OCI-LY3 (cell line): ENCODE data around the gene KCTD17.

Source experiments
- H2AFZ ChIP-seq: fragments of 200-600, 300-600 bp; shearing (Covaris generic); 2 replicates; pipeline ENCODE4 v1.6.0; 2014; ENCODE audit warnings: antibody characterized with exemption, low read depth, low read length
- H3K27ac ChIP-seq: fragments of 200-600, 300-600 bp; sonication (generic); 2 replicates; pipeline ENCODE4 v1.5.1; 2014; ENCODE audit warnings: mild to moderate bottlenecking, low read length, moderate library complexity, mixed read lengths
- H3K27me3 ChIP-seq: fragments of 200-600, 300-600 bp; sonication (generic); 2 replicates; pipeline ENCODE4 v1.6.1; 2014; ENCODE audit warnings: low read depth, low read length, mixed read lengths
- H3K36me3 ChIP-seq: fragments of 200-600, 300-600 bp; sonication (generic); replicated peaks from 2 replicates; pipeline ENCODE3; 2014; ENCODE audit warnings: low read depth, low read length, mixed read lengths
- H3K4me1 ChIP-seq: fragments of 300-600, 200-600 bp; sonication (generic); 2 replicates; pipeline ENCODE4 v1.6.1; 2014; ENCODE audit warnings: low read length, mixed read lengths
- H3K4me2 ChIP-seq: fragments of 200-600, 300-600 bp; sonication (generic); 2 replicates; pipeline ENCODE4 v1.6.1; 2014; ENCODE audit warnings: low read length, mixed read lengths
- H3K4me3 ChIP-seq: fragments of 300-600, 200-600 bp; sonication (generic); 2 replicates; pipeline ENCODE4 v1.5.1; 2014; ENCODE audit warnings: antibody characterized with exemption, mild to moderate bottlenecking, low read length, moderate library complexity
- H3K79me2 ChIP-seq: fragments of 300-600, 200-600 bp; shearing (Covaris generic); 2 replicates; pipeline ENCODE4 v1.6.1; 2014; ENCODE audit warnings: mild to moderate bottlenecking, low read length, mixed read lengths
- H3K9ac ChIP-seq: fragments of 300-600, 200-600 bp; shearing (Covaris generic); 2 replicates; pipeline ENCODE4 v1.6.0; 2014; ENCODE audit warnings: mild to moderate bottlenecking, low read length, moderate library complexity
- H3K9me3 ChIP-seq: fragments of 200-600, 300-600 bp; shearing (Covaris generic); 2 replicates; pipeline ENCODE4 v1.6.1; 2014; ENCODE audit warnings: low read length, mixed read lengths; ENCODE audit not compliant: insufficient read depth
- H4K20me1 ChIP-seq: fragments of 200-600, 300-600 bp; sonication (generic); 2 replicates; pipeline ENCODE4 v1.6.1; 2016; ENCODE audit warnings: low read length, mixed read lengths; ENCODE audit not compliant: insufficient read depth
- EZH2phosphoT487 ChIP-seq: fragments of 200-600 bp; shearing (Covaris generic); IDR thresholded peaks from 2 replicates; pipeline ENCODE4 v1.6.1; 2018; ENCODE audit warnings: antibody characterized with exemption, mixed run types, low read depth
- TF ChIP-seq, protein P1 (sequence below): fragments of 200-600, 300-600 bp; sonication (generic); IDR thresholded peaks from 2 replicates; pipeline ENCODE4 v1.5.1; 2014; ENCODE audit warnings: antibody characterized with exemption, low read length, low read depth

Gene KCTD17

DNA sequence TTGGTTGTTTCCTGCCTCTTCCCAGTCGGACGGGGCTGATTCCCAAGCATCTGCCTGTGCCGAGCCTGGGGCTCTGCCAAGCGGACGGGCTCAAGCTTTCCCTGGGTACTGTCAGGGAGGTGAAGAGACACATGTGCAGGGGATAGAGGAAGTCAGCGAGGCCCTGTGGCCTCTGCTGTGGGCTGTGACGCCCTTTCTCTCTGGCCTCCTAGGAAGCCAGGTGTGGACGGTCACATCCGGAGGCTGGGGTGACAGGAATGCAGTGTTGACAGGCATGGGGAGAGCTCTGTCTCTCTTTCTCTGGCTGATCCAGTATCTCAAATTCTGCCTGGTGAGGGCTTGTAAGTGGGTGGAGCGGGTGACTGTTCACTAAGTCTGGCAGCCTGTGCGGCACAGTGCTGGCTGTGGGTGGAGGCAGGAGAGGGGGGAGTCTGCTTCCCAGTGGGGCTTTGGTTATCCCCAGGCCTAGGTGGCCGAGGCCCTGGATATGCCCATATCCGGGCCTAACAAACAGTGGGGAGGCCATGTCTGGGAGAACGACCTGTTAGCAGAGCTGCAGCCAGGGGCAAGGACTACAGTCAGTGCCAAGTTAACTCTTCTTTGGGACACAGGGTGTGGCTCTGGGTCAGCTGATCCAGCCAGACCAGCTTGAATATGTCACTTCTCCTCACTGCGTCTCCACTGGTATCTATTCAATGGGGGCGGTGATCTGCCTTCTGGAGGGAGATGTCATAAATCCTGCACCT is 1.9 kb downstream of the KCTD17 start:
- Histone ChIP-seq H3K79me2 (no peaks in the 10 kb centered on the region), H3K36me3 (no peaks in the 10 kb centered on the region), H3K4me2 (no peak overlapping the region), H3K9ac (no peak overlapping the region), H2AFZ (no peak overlapping the region), H4K20me1 (no peaks in the 10 kb centered on the region), H3K27ac (no peak overlapping the region), H3K27me3 (no peaks in the 10 kb centered on the region; the same call in 1 of the 2 replicates), H3K9me3 (no peaks in the 10 kb centered on the region), H3K4me3 (no peak overlapping the region), H3K4me1 (peaks cover 6% of the 10 kb centered on the region)
- TF ChIP-seq, protein P1, sequence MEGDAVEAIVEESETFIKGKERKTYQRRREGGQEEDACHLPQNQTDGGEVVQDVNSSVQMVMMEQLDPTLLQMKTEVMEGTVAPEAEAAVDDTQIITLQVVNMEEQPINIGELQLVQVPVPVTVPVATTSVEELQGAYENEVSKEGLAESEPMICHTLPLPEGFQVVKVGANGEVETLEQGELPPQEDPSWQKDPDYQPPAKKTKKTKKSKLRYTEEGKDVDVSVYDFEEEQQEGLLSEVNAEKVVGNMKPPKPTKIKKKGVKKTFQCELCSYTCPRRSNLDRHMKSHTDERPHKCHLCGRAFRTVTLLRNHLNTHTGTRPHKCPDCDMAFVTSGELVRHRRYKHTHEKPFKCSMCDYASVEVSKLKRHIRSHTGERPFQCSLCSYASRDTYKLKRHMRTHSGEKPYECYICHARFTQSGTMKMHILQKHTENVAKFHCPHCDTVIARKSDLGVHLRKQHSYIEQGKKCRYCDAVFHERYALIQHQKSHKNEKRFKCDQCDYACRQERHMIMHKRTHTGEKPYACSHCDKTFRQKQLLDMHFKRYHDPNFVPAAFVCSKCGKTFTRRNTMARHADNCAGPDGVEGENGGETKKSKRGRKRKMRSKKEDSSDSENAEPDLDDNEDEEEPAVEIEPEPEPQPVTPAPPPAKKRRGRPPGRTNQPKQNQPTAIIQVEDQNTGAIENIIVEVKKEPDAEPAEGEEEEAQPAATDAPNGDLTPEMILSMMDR: no peak
- no peak for TF ChIP-seq EZH2phosphoT487

DNA sequence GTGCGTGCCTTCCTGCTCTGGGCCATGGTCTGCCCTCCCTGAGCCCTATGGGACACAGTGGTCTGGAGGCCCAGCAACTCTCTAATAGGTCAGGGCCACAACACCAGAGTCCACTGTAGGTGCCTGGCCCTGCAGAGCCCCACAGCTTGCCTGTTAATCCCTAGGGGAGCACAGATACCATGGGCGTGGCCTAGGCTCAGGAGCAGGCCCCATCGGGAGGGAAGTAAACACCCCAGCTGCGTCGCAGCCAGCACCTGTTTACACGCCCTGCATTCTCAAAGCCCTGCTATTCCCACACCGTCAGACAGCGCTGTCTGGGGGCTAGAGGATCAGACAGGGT is 2.5 kb downstream of the KCTD17 start:
- Histone ChIP-seq H4K20me1 (no peaks in the 10 kb centered on the region), H3K9me3 (no peaks in the 10 kb centered on the region), H3K27ac (no peak overlapping the region), H3K4me1 (peaks cover 6% of the 10 kb centered on the region), H3K4me2 (no peak overlapping the region), H3K4me3 (no peak overlapping the region), H3K36me3 (no peaks in the 10 kb centered on the region), H3K27me3 (no peaks in the 10 kb centered on the region; the same call in 1 of the 2 replicates), H3K79me2 (no peaks in the 10 kb centered on the region), H2AFZ (no peak overlapping the region), H3K9ac (no peak overlapping the region)
- TF ChIP-seq, protein P1: no peak

DNA sequence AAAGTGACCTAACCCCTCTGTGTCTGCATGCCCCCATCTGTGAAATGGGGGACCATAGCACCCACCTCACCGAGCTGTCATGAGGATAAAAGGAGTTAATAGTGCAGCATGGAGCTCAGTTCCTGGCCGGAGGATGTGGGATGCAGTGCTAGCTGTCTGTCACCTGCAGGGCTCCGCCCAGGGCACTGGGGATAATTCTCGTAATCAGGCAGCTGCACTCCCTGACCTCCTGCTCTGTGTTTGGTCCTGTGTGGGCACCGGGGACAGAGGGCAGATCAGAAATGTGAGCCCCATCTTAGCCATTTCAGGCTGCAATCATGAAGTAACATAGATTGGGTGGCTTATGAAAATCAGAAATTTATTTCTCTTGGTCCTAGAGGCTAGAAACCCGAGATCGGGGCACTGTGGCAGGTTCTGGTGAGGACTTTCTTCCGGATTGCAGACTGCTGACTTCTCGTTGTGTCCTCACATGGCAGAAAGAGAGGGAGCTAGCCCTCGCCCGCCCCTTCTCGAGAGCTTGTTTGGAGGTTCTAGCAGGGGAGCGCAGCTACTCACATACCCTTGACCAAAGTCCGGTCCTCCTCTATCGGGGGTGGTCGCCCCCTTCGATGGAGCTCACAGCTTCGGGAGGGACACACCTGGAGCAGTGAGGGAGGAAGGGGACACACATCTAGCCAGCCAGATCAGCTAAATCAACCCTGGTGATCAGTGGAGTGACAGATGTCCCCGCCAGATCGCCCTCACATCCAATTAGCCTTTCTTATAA is 3.2 kb downstream of the KCTD17 start:
- H3K4me2 ChIP-seq: no peak overlapping the region
- TF ChIP-seq EZH2phosphoT487: no peak
- TF ChIP-seq, protein P1: no peak
- no peak overlapping the region for H3K9ac ChIP-seq

DNA sequence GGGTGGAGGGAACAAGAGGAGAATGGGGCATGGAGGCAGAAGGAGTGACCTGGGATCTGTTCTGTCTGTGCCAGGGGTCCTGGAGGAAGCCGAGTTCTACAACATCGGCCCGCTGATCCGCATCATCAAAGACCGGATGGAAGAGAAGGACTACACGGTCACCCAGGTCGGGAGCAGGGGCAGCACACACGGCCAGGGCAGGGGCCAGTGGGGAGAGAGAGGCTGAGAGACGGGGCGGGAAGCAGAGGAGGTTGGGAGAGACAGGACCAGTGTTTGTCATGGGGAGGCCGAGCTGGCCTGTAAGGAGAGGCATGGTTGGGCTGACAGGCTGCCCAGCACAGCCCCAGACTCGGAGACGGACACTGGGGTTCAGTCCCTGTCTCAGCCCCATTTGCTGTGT is 4.7 kb downstream of the KCTD17 start:
- H3K79me2 ChIP-seq: no peaks in the 10 kb centered on the region
- no peak overlapping the region for H3K4me3 ChIP-seq
- no peaks in the 10 kb centered on the region for H4K20me1 ChIP-seq
- no peak overlapping the region for H2AFZ ChIP-seq
- no peak for TF ChIP-seq EZH2phosphoT487
- TF ChIP-seq, protein P1: no peak
- no peak overlapping the region for H3K27ac ChIP-seq
- H3K9ac ChIP-seq: no peak overlapping the region
- peaks cover 3% of the 10 kb centered on the region for H3K36me3 ChIP-seq
- peaks cover 18% of the 10 kb centered on the region for H3K4me1 ChIP-seq
- H3K27me3 ChIP-seq: no peaks in the 10 kb centered on the region
- no peaks in the 10 kb centered on the region for H3K9me3 ChIP-seq
- no peak overlapping the region for H3K4me2 ChIP-seq

More for the DNA sequence above, 3.2 kb downstream of the KCTD17 start:
- H3K27me3 ChIP-seq: no peaks in the 10 kb centered on the region; the same call in 1 of the 2 replicates
- peaks cover 6% of the 10 kb centered on the region for H3K4me1 ChIP-seq
- no peak overlapping the region for H3K27ac ChIP-seq
- no peak overlapping the region for H3K4me3 ChIP-seq
- H3K36me3 ChIP-seq: peaks cover under 1% of the 10 kb centered on the region
- no peaks in the 10 kb centered on the region for H3K79me2 ChIP-seq
- no peaks in the 10 kb centered on the region for H4K20me1 ChIP-seq
- H3K9me3 ChIP-seq: no peaks in the 10 kb centered on the region
- no peak overlapping the region for H2AFZ ChIP-seq
